Endothelial cell (in vitro differentiated cells): ENCODE results near the gene SBF2. TPM values are rescaled to one million over a fixed set of nuclear protein-coding genes. Genes with fewer than 3 reads are reported as not detected.
A peak's percentile ranks its signal among the peaks of the same experiment; 100 is the strongest.

Experiments
- DNase-seq: peaks from one replicate; pipeline ENCODE4 v3.0.0; 2021; ENCODE audit warnings: low spot score
- H3K27ac Mint-ChIP-seq: one replicate; pipeline ENCODE4 v1.8.0; 2021; ENCODE audit warnings: mixed read lengths, inconsistent platforms; ENCODE audit not compliant: unreplicated experiment
- H3K27me3 Mint-ChIP-seq: one replicate; pipeline ENCODE4 v1.8.0; 2021; ENCODE audit warnings: mild to moderate bottlenecking, moderate library complexity, mixed read lengths, inconsistent platforms; ENCODE audit not compliant: unreplicated experiment
- H3K36me3 Mint-ChIP-seq: one replicate; pipeline ENCODE4 v1.8.0; 2021; ENCODE audit warnings: mild to moderate bottlenecking, low read depth, mixed read lengths, inconsistent platforms; ENCODE audit not compliant: unreplicated experiment
- H3K4me1 Mint-ChIP-seq: one replicate; pipeline ENCODE4 v1.8.0; 2021; ENCODE audit warnings: mild to moderate bottlenecking, mixed read lengths, inconsistent platforms; ENCODE audit not compliant: unreplicated experiment
- H3K4me3 Mint-ChIP-seq: one replicate; pipeline ENCODE4 v1.8.0; 2021; ENCODE audit warnings: mild to moderate bottlenecking, mixed read lengths, inconsistent platforms; ENCODE audit not compliant: unreplicated experiment
- H3K9me3 Mint-ChIP-seq: one replicate; pipeline ENCODE4 v1.8.0; 2021; ENCODE audit warnings: mixed read lengths, inconsistent platforms; ENCODE audit not compliant: unreplicated experiment
- CTCF ChIP-seq: fragments of 200-600 bp; sonication (generic); IDR thresholded peaks from one replicate; pipeline ENCODE4 v1.5.0; 2021; ENCODE audit warnings: antibody characterized with exemption; ENCODE audit not compliant: unreplicated experiment
- total RNA-seq: library from RNA; stranded (reverse); fragmentation: NEBNext Ultra II Directional; extraction: Animal tissue kit (Norgen Biotek cat#: 25700); gene quantifications from one replicate; pipeline ENCODE4 v1.2.1, GENCODE V29; 2021; ENCODE audit not compliant: unreplicated experiment

SBF2 gene
- total RNA-seq, 1 donor from 2014 or later: 40.8 TPM

GRCh38 chr11:10311802-10312201 lies 17.8 kb upstream of the SBF2 start:
- no peak overlapping the region for H3K4me3 Mint-ChIP-seq
- no peaks in the 10 kb centered on the region for H3K9me3 Mint-ChIP-seq
- peaks cover 20% of the 10 kb centered on the region for H3K4me1 Mint-ChIP-seq
- no peak for DNase-seq
- no peak overlapping the region for H3K27ac Mint-ChIP-seq
- TF ChIP-seq CTCF: no peak
- peaks cover 11% of the 10 kb centered on the region for H3K27me3 Mint-ChIP-seq
- peaks cover 5% of the 10 kb centered on the region for H3K36me3 Mint-ChIP-seq

GRCh38 chr11:10310301-10310841 lies 16.4 kb upstream of the SBF2 start:
- peaks cover 18% of the 10 kb centered on the region for H3K36me3 Mint-ChIP-seq
- no peak overlapping the region for H3K4me3 Mint-ChIP-seq
- TF ChIP-seq CTCF: no peak
- no peaks in the 10 kb centered on the region for H3K9me3 Mint-ChIP-seq
- no peak overlapping the region for H3K27ac Mint-ChIP-seq
- no peak for DNase-seq
- H3K4me1 Mint-ChIP-seq: peaks cover 23% of the 10 kb centered on the region
- H3K27me3 Mint-ChIP-seq: peaks cover 14% of the 10 kb centered on the region

- peaks cover 18% of the 10 kb centered on the region for H3K36me3 Mint-ChIP-seq
- DNase-seq: no peak
- peak overlapping the region; percentile 42 for H3K4me3 Mint-ChIP-seq
- peaks cover 15% of the 10 kb centered on the region for H3K27me3 Mint-ChIP-seq
- TF ChIP-seq CTCF: no peak
- no peaks in the 10 kb centered on the region for H3K9me3 Mint-ChIP-seq
- H3K27ac Mint-ChIP-seq: peak overlapping the region; percentile 98
- H3K4me1 Mint-ChIP-seq: peaks cover 26% of the 10 kb centered on the region
Observed at GRCh38 chr11:10309163-10310093, 15.4 kb upstream of the SBF2 start.

- Mint-ChIP-seq H3K4me3 (peak overlapping the region; percentile 95), H3K4me1 (peaks cover 26% of the 10 kb centered on the region), H3K27me3 (peaks cover 15% of the 10 kb centered on the region), H3K27ac (peak overlapping the region; percentile 98), H3K36me3 (peaks cover 18% of the 10 kb centered on the region), H3K9me3 (no peaks in the 10 kb centered on the region)
- no peak for TF ChIP-seq CTCF
- no peak for DNase-seq
Observed at GRCh38 chr11:10308201-10308954, 14.4 kb upstream of the SBF2 start.
